DMS53 treated with DMSO at 0.1 percent for 48 hours (cell line): ENCODE measurements around the gene MVB12B.

Source experiments
- DNase-seq: peaks from one replicate; lab custom pipeline; 2025; ENCODE audit not compliant: unreplicated experiment; lab: John Stamatoyannopoulos, UW

MVB12B gene

GRCh38 chr9:126515001-126515872, 188.6 kb downstream of the MVB12B start:
- no peak for DNase-seq

- DNase-seq: no peak
Measured at GRCh38 chr9:126515873-126516505, 189.4 kb downstream of the MVB12B start.

- no peak for DNase-seq
Measured at GRCh38 chr9:126516561-126516935, 189.9 kb downstream of the MVB12B start.

- peak; percentile 39 for DNase-seq
Measured at GRCh38 chr9:126516936-126517832, 190.6 kb downstream of the MVB12B start.

GRCh38 chr9:126517833-126518356, 191.3 kb downstream of the MVB12B start:
- DNase-seq: no peak

GRCh38 chr9:126518763-126519162, 192.1 kb downstream of the MVB12B start:
- DNase-seq: no peak

- DNase-seq: no peak
Measured at GRCh38 chr9:126519660-126520420, 193.2 kb downstream of the MVB12B start.

- DNase-seq: no peak
Measured at GRCh38 chr9:126520453-126520852, 193.8 kb downstream of the MVB12B start.

GRCh38 chr9:126521089-126521488, 194.5 kb downstream of the MVB12B start:
- no peak for DNase-seq

- DNase-seq: no peak
Measured at GRCh38 chr9:126521551-126521950, 194.9 kb downstream of the MVB12B start.

GRCh38 chr9:126521976-126522590, 195.5 kb downstream of the MVB12B start:
- no peak for DNase-seq

GRCh38 chr9:126522612-126523356, 196.2 kb downstream of the MVB12B start:
- DNase-seq: no peak

- no peak for DNase-seq
Measured at GRCh38 chr9:126523611-126524111, 197.0 kb downstream of the MVB12B start.

- no peak for DNase-seq
Measured at GRCh38 chr9:126524353-126525077, 197.9 kb downstream of the MVB12B start.

GRCh38 chr9:126526218-126527108, 199.8 kb downstream of the MVB12B start:
- no peak for DNase-seq

GRCh38 chr9:126527109-126527825, 200.6 kb downstream of the MVB12B start:
- no peak for DNase-seq

GRCh38 chr9:126528111-126528510, 201.5 kb downstream of the MVB12B start:
- DNase-seq: no peak
